SJCRH30 (cell line): ENCODE results near the gene PAGE4. TPM values are rescaled to one million over a fixed set of nuclear protein-coding genes. Genes with fewer than 3 reads are reported as not detected.

Experiments
- DNase-seq, 2 experiments: peaks; one replicate each; pipeline ENCODE4 v3.0.0-alpha.2; 2015 to 2020
- H3K27ac ChIP-seq: fragments of 250-450 bp; sonication (Bioruptor Pico); 2 replicates; pipeline ENCODE4 v1.5.1; 2020; ENCODE audit warnings: mild to moderate bottlenecking, moderate library complexity
- H3K27me3 ChIP-seq: fragments of 250-450 bp; sonication (Bioruptor Pico); 2 replicates; pipeline ENCODE4 v1.5.1; 2020; ENCODE audit warnings: mild to moderate bottlenecking, moderate library complexity
- H3K36me3 ChIP-seq: fragments of 250-450 bp; sonication (Bioruptor Pico); 2 replicates; pipeline ENCODE4 v1.5.1; 2020; ENCODE audit warnings: mild to moderate bottlenecking, moderate library complexity
- H3K4me1 ChIP-seq: fragments of 250-450 bp; sonication (Bioruptor Pico); 2 replicates; pipeline ENCODE4 v1.5.1; 2020; ENCODE audit warnings: mild to moderate bottlenecking, moderate library complexity
- H3K4me3 ChIP-seq: fragments of 250-450 bp; sonication (Bioruptor Pico); 2 replicates; pipeline ENCODE4 v1.5.1; 2020; ENCODE audit warnings: mild to moderate bottlenecking, moderate library complexity
- H3K9me3 ChIP-seq: fragments of 250-450 bp; sonication (Bioruptor Pico); replicated peaks from 2 replicates; pipeline ENCODE4 v1.5.1; 2020; ENCODE audit warnings: mild to moderate bottlenecking, moderate library complexity
- total RNA-seq: library from RNA; depleted of rRNA; stranded (reverse); fragments of >200 nt; shearing (Covaris generic); gene quantifications from 2 replicates; pipeline ENCODE4 v1.2.3, GENCODE V29; 2014

Gene PAGE4
- total RNA-seq, 1 experiment from 2014 or later, result not detected

GRCh38 chrX:49850028-49850427 is 20.9 kb downstream of the PAGE4 start:
- no peaks in the 10 kb centered on the region for H3K4me1 ChIP-seq
- no peaks in the 10 kb centered on the region for H3K27me3 ChIP-seq
- no peaks in the 10 kb centered on the region for H3K36me3 ChIP-seq
- no peak overlapping the region for H3K4me3 ChIP-seq
- H3K9me3 ChIP-seq, result no peaks in the 10 kb centered on the region
- DNase-seq, result no peak
- H3K27ac ChIP-seq, result no peak overlapping the region

- Histone ChIP-seq H3K36me3 (no peaks in the 10 kb centered on the region), H3K27ac (no peak overlapping the region), H3K4me3 (no peak overlapping the region), H3K9me3 (no peaks in the 10 kb centered on the region), H3K4me1 (no peaks in the 10 kb centered on the region), H3K27me3 (no peaks in the 10 kb centered on the region)
- no peak for DNase-seq
Measured at GRCh38 chrX:49853661-49854060, 24.6 kb downstream of the PAGE4 start.

GRCh38 chrX:49856819-49857218 is 27.7 kb downstream of the PAGE4 start:
- Histone ChIP-seq H3K4me3 (no peak overlapping the region), H3K9me3 (no peaks in the 10 kb centered on the region), H3K27me3 (no peaks in the 10 kb centered on the region), H3K36me3 (no peaks in the 10 kb centered on the region), H3K27ac (no peak overlapping the region), H3K4me1 (no peaks in the 10 kb centered on the region)
- DNase-seq, result no peak

- H3K27me3 ChIP-seq, result no peaks in the 10 kb centered on the region
- no peak for DNase-seq
- H3K4me3 ChIP-seq, result no peak overlapping the region
- H3K36me3 ChIP-seq, result no peaks in the 10 kb centered on the region
- no peak overlapping the region for H3K27ac ChIP-seq
- H3K9me3 ChIP-seq, result no peaks in the 10 kb centered on the region
- H3K4me1 ChIP-seq, result no peaks in the 10 kb centered on the region
Measured at GRCh38 chrX:49858341-49858740, 29.2 kb downstream of the PAGE4 start.

- Histone ChIP-seq H3K9me3 (no peaks in the 10 kb centered on the region), H3K27me3 (no peaks in the 10 kb centered on the region), H3K4me1 (no peaks in the 10 kb centered on the region), H3K36me3 (no peaks in the 10 kb centered on the region), H3K4me3 (no peak overlapping the region), H3K27ac (no peak overlapping the region)
- no peak for DNase-seq
Measured at GRCh38 chrX:49859491-49859890, 30.4 kb downstream of the PAGE4 start.

- Histone ChIP-seq H3K27ac (no peak overlapping the region), H3K36me3 (no peaks in the 10 kb centered on the region), H3K9me3 (no peaks in the 10 kb centered on the region), H3K4me1 (no peaks in the 10 kb centered on the region), H3K27me3 (no peaks in the 10 kb centered on the region), H3K4me3 (no peak overlapping the region)
- no peak for DNase-seq
Measured at GRCh38 chrX:49860867-49861535, 31.9 kb downstream of the PAGE4 start.

GRCh38 chrX:49862093-49862492 is 33.0 kb downstream of the PAGE4 start:
- H3K27ac ChIP-seq, result no peak overlapping the region
- no peaks in the 10 kb centered on the region for H3K4me1 ChIP-seq
- H3K9me3 ChIP-seq, result no peaks in the 10 kb centered on the region
- H3K4me3 ChIP-seq, result no peak overlapping the region
- no peaks in the 10 kb centered on the region for H3K27me3 ChIP-seq
- no peak for DNase-seq
- H3K36me3 ChIP-seq, result no peaks in the 10 kb centered on the region

GRCh38 chrX:49868739-49869138 is 39.6 kb downstream of the PAGE4 start:
- no peaks in the 10 kb centered on the region for H3K9me3 ChIP-seq
- H3K27me3 ChIP-seq, result no peaks in the 10 kb centered on the region
- DNase-seq, result no peak
- no peaks in the 10 kb centered on the region for H3K36me3 ChIP-seq
- no peaks in the 10 kb centered on the region for H3K4me1 ChIP-seq
- H3K4me3 ChIP-seq, result no peak overlapping the region
- no peak overlapping the region for H3K27ac ChIP-seq

GRCh38 chrX:49876750-49877149 is 47.6 kb downstream of the PAGE4 start:
- no peaks in the 10 kb centered on the region for H3K36me3 ChIP-seq
- H3K4me3 ChIP-seq, result no peak overlapping the region
- DNase-seq, result peak in 1 of 2 experiments; percentile 20

GRCh38 chrX:49877397-49878101 is 48.4 kb downstream of the PAGE4 start:
- H3K27ac ChIP-seq, result no peak overlapping the region
- no peaks in the 10 kb centered on the region for H3K9me3 ChIP-seq
- H3K4me3 ChIP-seq, result no peak overlapping the region
- no peaks in the 10 kb centered on the region for H3K4me1 ChIP-seq
- DNase-seq, result no peak
- no peaks in the 10 kb centered on the region for H3K27me3 ChIP-seq
- H3K36me3 ChIP-seq, result no peaks in the 10 kb centered on the region

More at GRCh38 chrX:49876750-49877149, 47.6 kb downstream of the PAGE4 start:
- Histone ChIP-seq H3K9me3 (no peaks in the 10 kb centered on the region), H3K4me1 (no peaks in the 10 kb centered on the region), H3K27ac (no peak overlapping the region), H3K27me3 (no peaks in the 10 kb centered on the region)

- H3K4me1 ChIP-seq, result no peaks in the 10 kb centered on the region
- H3K27me3 ChIP-seq, result no peaks in the 10 kb centered on the region
- no peaks in the 10 kb centered on the region for H3K36me3 ChIP-seq
- peak overlapping the region; percentile 23 for H3K27ac ChIP-seq
- H3K9me3 ChIP-seq, result no peaks in the 10 kb centered on the region
- peak in 1 of 2 experiments; percentile 1 for DNase-seq
- H3K4me3 ChIP-seq, result peak overlapping the region; percentile 67
Measured at GRCh38 chrX:49878128-49878833, 49.2 kb downstream of the PAGE4 start.

GRCh38 chrX:49878834-49879655 is 49.9 kb downstream of the PAGE4 start, which contains the start of gene USP27X:
TSS of gene USP27X (plus strand) at chrX:49879484. CDS start at chrX:49880308, 824 bp downstream.
- peak within 1 kb of the TSS; percentile 23 for H3K27ac ChIP-seq
- peak within 1 kb of the TSS; percentile 67 for H3K4me3 ChIP-seq
- no peaks in the 10 kb centered on the region for H3K4me1 ChIP-seq
- no peaks in the 10 kb centered on the region for H3K9me3 ChIP-seq
- H3K36me3 ChIP-seq, result no peaks in the 10 kb centered on the region
- DNase-seq, result peak; percentile 73 to 76
- H3K27me3 ChIP-seq, result no peaks in the 10 kb centered on the region

- H3K27ac ChIP-seq, result peak overlapping the region; percentile 23
Measured at GRCh38 chrX:49879656-49880277, 50.7 kb downstream of the PAGE4 start.

GRCh38 chrX:49880668-49881067 is 51.6 kb downstream of the PAGE4 start:
- H3K4me1 ChIP-seq, result no peaks in the 10 kb centered on the region
- DNase-seq, result no peak
- no peak overlapping the region for H3K4me3 ChIP-seq
- H3K27ac ChIP-seq, result no peak overlapping the region
- no peaks in the 10 kb centered on the region for H3K36me3 ChIP-seq
- no peaks in the 10 kb centered on the region for H3K27me3 ChIP-seq
- no peaks in the 10 kb centered on the region for H3K9me3 ChIP-seq

More at GRCh38 chrX:49879656-49880277, 50.7 kb downstream of the PAGE4 start:
- H3K36me3 ChIP-seq, result no peaks in the 10 kb centered on the region
- H3K4me3 ChIP-seq, result peak overlapping the region; percentile 67
- DNase-seq, result peak; percentile 2 to 9
- no peaks in the 10 kb centered on the region for H3K27me3 ChIP-seq
- H3K9me3 ChIP-seq, result no peaks in the 10 kb centered on the region
- no peaks in the 10 kb centered on the region for H3K4me1 ChIP-seq
